Activated CD4-positive, CD25-positive, alpha-beta regulatory T cell treated with anti-CD3 and anti-CD28 coated beads, Interleukin-2, amount 50 U/mL, for 16 hours (primary cell): Measurements from ENCODE around the gene ADAM23.

ENCODE experiments used
- DNase-seq: peaks from one replicate; pipeline ENCODE4 v3.0.0-alpha.2; 2020; ENCODE audit warnings: low read depth, low spot score

Gene ADAM23

GRCh38 chr2:206488623-206489022 is 45.3 kb downstream of the ADAM23 start:
- no peak for DNase-seq

GRCh38 chr2:206494061-206494460 is 50.7 kb downstream of the ADAM23 start:
- no peak for DNase-seq

- DNase-seq, result no peak
These were observed 59.4 kb downstream of the ADAM23 start for GRCh38 chr2:206502729-206503128.

- no peak for DNase-seq
These were observed 68.0 kb downstream of the ADAM23 start for GRCh38 chr2:206511283-206511682.

- DNase-seq, result no peak
These were observed 69.7 kb downstream of the ADAM23 start for GRCh38 chr2:206512999-206513398.

- no peak for DNase-seq
These were observed 72.2 kb downstream of the ADAM23 start for GRCh38 chr2:206515580-206515979.

GRCh38 chr2:206518997-206519396 is 75.7 kb downstream of the ADAM23 start:
- DNase-seq, result no peak

GRCh38 chr2:206520450-206520849 is 77.1 kb downstream of the ADAM23 start:
- no peak for DNase-seq

GRCh38 chr2:206521115-206521514 is 77.8 kb downstream of the ADAM23 start:
- DNase-seq, result no peak

GRCh38 chr2:206521612-206522011 is 78.3 kb downstream of the ADAM23 start:
- no peak for DNase-seq

- no peak for DNase-seq
These were observed 83.1 kb downstream of the ADAM23 start for GRCh38 chr2:206526416-206526815.

- DNase-seq, result no peak
These were observed 83.8 kb downstream of the ADAM23 start for GRCh38 chr2:206527153-206527552.

- DNase-seq, result no peak
These were observed 87.4 kb downstream of the ADAM23 start for GRCh38 chr2:206530727-206531126.

GRCh38 chr2:206531996-206532543 is 88.7 kb downstream of the ADAM23 start:
- DNase-seq, result no peak

- DNase-seq, result no peak
These were observed 90.6 kb downstream of the ADAM23 start for GRCh38 chr2:206533977-206534376.

GRCh38 chr2:206535260-206535986 is 92.1 kb downstream of the ADAM23 start:
- no peak for DNase-seq

GRCh38 chr2:206540757-206541156 is 97.4 kb downstream of the ADAM23 start:
- DNase-seq, result no peak

- no peak for DNase-seq
These were observed 99.7 kb downstream of the ADAM23 start for GRCh38 chr2:206543073-206543472.

GRCh38 chr2:206548383-206548782 is 105.1 kb downstream of the ADAM23 start:
- DNase-seq, result no peak

GRCh38 chr2:206555721-206556120 is 112.4 kb downstream of the ADAM23 start:
- DNase-seq, result no peak

GRCh38 chr2:206556357-206556949 is 113.1 kb downstream of the ADAM23 start:
- no peak for DNase-seq

GRCh38 chr2:206557321-206557720 is 114.0 kb downstream of the ADAM23 start:
- no peak for DNase-seq

- DNase-seq, result no peak
These were observed 115.2 kb downstream of the ADAM23 start for GRCh38 chr2:206558492-206558891.
